Choroid plexus epithelial cell (primary cell): ENCODE results near the gene ANKUB1.
A peak's percentile ranks its signal among the peaks of the same experiment; 100 is the strongest.
"Not testable (repeated sequence)": the region's sequence is repeated elsewhere in the genome, so short reads cannot be mapped to it uniquely, and the experiment has no call there.

Experiments
- DNase-seq: peaks from one replicate; pipeline ENCODE4 v3.0.0-alpha.2; 2010; ENCODE audit warnings: low read depth
- H3K4me3 ChIP-seq: 2 replicates; pipeline ENCODE4 v1.5.1; 2011; ENCODE audit warnings: low read depth, mild to moderate bottlenecking, control low read depth, low read length, moderate library complexity
- CTCF ChIP-seq: conservative IDR thresholded peaks from 2 replicates; pipeline ENCODE4 v1.5.1; 2011; ENCODE audit warnings: low read depth, mild to moderate bottlenecking, control low read depth, inconsistent platforms, low read length, moderate library complexity

The ANKUB1 gene

GRCh38 chr3:149830902-149831301 lies 38.5 kb upstream of the ANKUB1 start:
- no peak overlapping the region for H3K4me3 ChIP-seq
- TF ChIP-seq CTCF: no peak
- DNase-seq: no peak

- not testable (repeated sequence) for H3K4me3 ChIP-seq, DNase-seq
These were observed 37.3 kb upstream of the ANKUB1 start for GRCh38 chr3:149829631-149830030.

GRCh38 chr3:149828390-149828789 lies 36.0 kb upstream of the ANKUB1 start:
- no peak for DNase-seq
- TF ChIP-seq CTCF: no peak
- no peak overlapping the region for H3K4me3 ChIP-seq

GRCh38 chr3:149826636-149827035 lies 34.3 kb upstream of the ANKUB1 start:
- DNase-seq: no peak
- no peak for TF ChIP-seq CTCF
- no peak overlapping the region for H3K4me3 ChIP-seq

- H3K4me3 ChIP-seq: no peak overlapping the region
- no peak for TF ChIP-seq CTCF
- no peak for DNase-seq
These were observed 27.8 kb upstream of the ANKUB1 start for GRCh38 chr3:149820183-149820582.

GRCh38 chr3:149819432-149819831 lies 27.1 kb upstream of the ANKUB1 start:
- H3K4me3 ChIP-seq: no peak overlapping the region
- DNase-seq: no peak
- no peak for TF ChIP-seq CTCF

- TF ChIP-seq CTCF: no peak
- H3K4me3 ChIP-seq: no peak overlapping the region
- peak; percentile 78 for DNase-seq
These were observed 24.6 kb upstream of the ANKUB1 start for GRCh38 chr3:149816986-149817385.

- H3K4me3 ChIP-seq: no peak overlapping the region
- no peak for TF ChIP-seq CTCF
- DNase-seq: no peak
These were observed 24.0 kb upstream of the ANKUB1 start for GRCh38 chr3:149816311-149816710.
